ENCODE data around the gene MYOZ3. TPM values are rescaled to one million over a fixed set of nuclear protein-coding genes. Genes with fewer than 3 reads are reported as not detected.
A peak's percentile ranks its signal among the peaks of the same experiment; 100 is the strongest.

Gene MYOZ3
- total RNA-seq, 2 donors from 2014 or later = 2.0 to 3.5 TPM

DNA sequence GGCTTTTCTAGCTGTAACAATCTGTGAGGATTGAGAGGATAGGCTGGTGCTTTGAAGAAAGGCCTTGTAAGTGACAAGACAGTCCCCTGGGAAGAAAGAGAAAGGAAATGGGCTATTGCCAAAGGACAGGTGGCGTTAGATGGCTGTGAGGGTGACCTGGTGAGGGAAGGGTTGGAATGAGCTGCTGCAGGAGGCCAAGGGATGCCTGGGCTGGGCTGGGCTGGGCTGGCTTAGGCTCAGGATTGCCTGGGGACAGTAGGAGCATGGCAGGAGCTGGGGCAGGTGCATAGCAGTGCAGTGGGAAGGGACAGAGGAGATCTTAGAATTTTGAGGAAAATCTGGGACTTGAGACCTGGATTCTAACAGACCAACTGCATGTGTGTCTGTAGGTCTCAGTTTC, 9.7 kb upstream of the MYOZ3 start:
- DNase-seq (ENCODE audit: low spot score) = no peak
- peaks cover 59% of the 10 kb centered on the region for H3K36me3 ChIP-seq
- no peaks in the 10 kb centered on the region for H3K9me3 ChIP-seq
- TF ChIP-seq CTCF (IDR thresholded peaks at IDR 0.05) = no peak
- H3K27me3 ChIP-seq = no peaks in the 10 kb centered on the region
- H3K27ac ChIP-seq = peak overlapping the region; percentile 96
- H3K4me3 ChIP-seq = no peak overlapping the region
- H3K4me1 ChIP-seq = peaks cover 0 to 85% of the 10 kb centered on the region in 2 donors

DNA sequence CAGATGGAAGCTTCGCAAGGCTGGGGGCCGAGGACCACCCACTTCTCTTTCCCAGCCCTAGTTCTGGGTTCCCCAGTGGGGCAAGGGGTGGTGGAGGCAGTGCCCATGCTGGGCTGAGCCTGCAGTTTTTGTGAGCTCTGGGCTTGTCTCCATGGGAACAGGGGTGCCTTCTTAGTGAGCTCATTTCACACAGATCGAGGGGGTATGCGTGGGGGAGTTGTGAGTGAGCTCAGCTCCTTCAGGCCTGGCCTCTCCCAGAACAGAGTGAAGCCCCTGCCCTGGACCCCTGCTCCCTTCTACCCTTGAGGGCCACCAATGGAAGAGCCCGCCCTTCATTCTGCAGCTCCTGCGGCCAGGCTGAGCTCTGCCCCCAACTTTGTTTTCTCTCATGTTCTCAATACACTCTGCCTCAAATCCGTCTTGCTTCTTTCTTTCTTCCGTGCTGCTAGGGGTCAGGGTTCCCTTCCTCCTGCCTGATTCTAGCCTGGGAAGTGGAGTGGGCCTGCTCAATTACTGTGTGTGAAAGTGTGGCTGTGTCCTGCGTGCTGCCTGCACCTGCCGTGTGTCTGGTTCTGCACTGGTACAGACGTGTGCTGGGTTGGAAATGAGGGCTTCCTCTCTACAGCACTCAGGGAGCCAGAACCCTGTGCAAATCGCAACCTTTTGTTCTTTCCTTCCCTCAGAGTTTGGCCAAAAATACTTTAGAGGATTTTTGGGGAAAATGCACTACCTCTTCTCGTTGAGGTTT, 9.0 kb upstream of the MYOZ3 start:
- DNase-seq (ENCODE audit: low spot score) = no peak
- H3K9me3 ChIP-seq = no peaks in the 10 kb centered on the region
- peak overlapping the region; percentile 96 for H3K27ac ChIP-seq
- no peak overlapping the region for H3K4me3 ChIP-seq
- H3K36me3 ChIP-seq = peaks cover 59% of the 10 kb centered on the region
- H3K4me1 ChIP-seq = peaks cover 0 to 85% of the 10 kb centered on the region in 2 donors
- H3K27me3 ChIP-seq = no peaks in the 10 kb centered on the region
- TF ChIP-seq CTCF (IDR thresholded peaks at IDR 0.05) = no peak

DNA sequence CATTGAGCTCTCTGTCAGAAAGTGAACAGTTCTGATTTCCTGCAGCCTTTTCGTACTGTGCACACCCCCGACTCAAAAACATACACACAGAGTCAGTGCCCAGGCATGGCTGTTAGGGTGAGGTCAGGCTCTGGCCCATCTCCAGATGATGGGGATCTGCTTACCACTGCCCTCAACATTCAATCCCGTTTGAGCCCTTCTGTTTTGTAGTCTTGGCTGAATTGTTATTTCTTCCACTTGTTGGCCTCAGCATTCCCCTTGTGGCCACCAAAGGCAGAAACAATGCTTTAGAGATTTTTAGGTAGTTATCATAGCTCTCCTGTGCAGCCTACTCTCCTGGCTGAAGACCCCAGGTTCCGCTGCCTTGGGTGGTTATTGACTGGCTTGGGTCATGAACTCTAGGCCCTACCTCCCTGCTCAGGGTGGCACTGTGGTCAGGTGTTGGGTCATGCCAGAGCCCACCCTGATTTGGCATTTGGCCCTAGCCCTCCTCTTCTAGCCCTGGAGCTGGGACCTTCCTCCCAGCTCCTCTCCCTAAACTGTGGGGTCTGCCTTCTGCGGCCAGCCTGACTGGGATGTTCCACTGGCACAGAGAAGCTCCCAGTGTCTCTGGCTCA, 7.8 kb upstream of the MYOZ3 start:
- H3K27ac ChIP-seq = peak overlapping the region; percentile 96
- no peak for DNase-seq (ENCODE audit: low spot score)
- H3K4me3 ChIP-seq = no peak overlapping the region
- peaks cover 0 to 85% of the 10 kb centered on the region in 2 donors for H3K4me1 ChIP-seq
- no peaks in the 10 kb centered on the region for H3K9me3 ChIP-seq
- TF ChIP-seq CTCF (IDR thresholded peaks at IDR 0.05) = peak in 1 of 2 donors; percentile 1
- H3K36me3 ChIP-seq = peaks cover 56% of the 10 kb centered on the region
- no peaks in the 10 kb centered on the region for H3K27me3 ChIP-seq

- H3K9me3 ChIP-seq = no peaks in the 10 kb centered on the region
- TF ChIP-seq CTCF (IDR thresholded peaks at IDR 0.05) = no peak
- no peaks in the 10 kb centered on the region for H3K27me3 ChIP-seq
- peaks cover 49% of the 10 kb centered on the region for H3K36me3 ChIP-seq
- H3K27ac ChIP-seq = peak overlapping the region; percentile 96
- no peak overlapping the region for H3K4me3 ChIP-seq
- no peak for DNase-seq (ENCODE audit: low spot score)
- H3K4me1 ChIP-seq = peaks cover 0 to 85% of the 10 kb centered on the region in 2 donors
Observed at GRCh38 chr5:150653762-150654556, 7.1 kb upstream of the MYOZ3 start.

DNA sequence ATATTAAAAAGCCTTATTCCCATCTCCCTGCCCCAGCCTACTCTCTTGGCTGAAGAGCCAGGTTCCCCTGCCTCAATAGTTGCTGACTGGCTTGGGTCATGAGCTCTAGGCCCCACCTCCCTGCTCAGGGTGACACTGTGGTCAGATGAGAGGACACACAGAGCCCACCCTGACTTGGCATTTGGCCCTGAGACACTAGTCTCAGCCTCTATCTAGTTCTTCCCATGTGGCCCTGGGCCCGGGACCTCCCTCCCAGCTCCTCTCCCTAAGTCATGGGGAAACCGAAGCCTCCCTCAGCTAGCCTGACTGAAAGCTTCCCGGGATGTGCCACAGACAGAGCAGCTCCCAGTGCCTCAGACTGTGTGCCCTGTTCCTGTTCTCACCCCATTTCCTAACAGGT, 5.8 kb upstream of the MYOZ3 start:
- no peak for TF ChIP-seq CTCF (IDR thresholded peaks at IDR 0.05)
- Histone ChIP-seq H3K36me3 (peaks cover 36% of the 10 kb centered on the region), H3K4me1 (peaks cover 0 to 84% of the 10 kb centered on the region in 2 donors), H3K27me3 (no peaks in the 10 kb centered on the region), H3K9me3 (no peaks in the 10 kb centered on the region), H3K27ac (peak overlapping the region; percentile 96), H3K4me3 (no peak overlapping the region)
- DNase-seq (ENCODE audit: low spot score) = no peak

All from right atrium auricular region (tissue), 2 donors.